Hepatocyte (in vitro differentiated cells): Measurements from ENCODE around the gene SOD3. TPM values are rescaled to one million over a fixed set of nuclear protein-coding genes. Genes with fewer than 3 reads are reported as not detected.
A peak's percentile ranks its signal among the peaks of the same experiment; 100 is the strongest.

ENCODE experiments used
- DNase-seq: peaks from one replicate; pipeline ENCODE4 v3.0.0-alpha.2; 2016; ENCODE audit warnings: low spot score
- H2AFZ ChIP-seq: fragments of 200-600 bp; sonication (generic); 2 replicates; pipeline ENCODE4 v1.6.0; 2016; ENCODE audit warnings: antibody characterized with exemption, mild to moderate bottlenecking
- H3K27ac ChIP-seq: fragments of 200-600 bp; sonication (generic); 2 replicates; pipeline ENCODE4 v1.5.1; 2016; ENCODE audit warnings: mild to moderate bottlenecking
- H3K27me3 ChIP-seq: fragments of 200-600 bp; sonication (generic); 2 replicates; pipeline ENCODE4 v1.6.1; 2016
- H3K36me3 ChIP-seq: fragments of 200-600 bp; sonication (generic); replicated peaks from 2 replicates; pipeline ENCODE4 v1.5.1; 2016; ENCODE audit warnings: low read depth; ENCODE audit not compliant: insufficient read depth
- H3K4me1 ChIP-seq: fragments of 200-600 bp; sonication (generic); 2 replicates; pipeline ENCODE4 v1.5.1; 2016; ENCODE audit warnings: mild to moderate bottlenecking, moderate library complexity; ENCODE audit not compliant: insufficient read depth
- H3K4me2 ChIP-seq: fragments of 200-600 bp; sonication (generic); 2 replicates; pipeline ENCODE4 v1.6.0; 2016
- H3K4me3 ChIP-seq: fragments of 200-600 bp; sonication (generic); 2 replicates; pipeline ENCODE4 v1.5.1; 2016; ENCODE audit warnings: mild to moderate bottlenecking
- H3K79me2 ChIP-seq: fragments of 200-600 bp; sonication (generic); 2 replicates; pipeline ENCODE4 v1.6.0; 2017; ENCODE audit warnings: mild to moderate bottlenecking
- H3K9me2 ChIP-seq: fragments of 200-600 bp; sonication (generic); replicated peaks from 2 replicates; pipeline ENCODE4 v1.6.0; 2017; ENCODE audit warnings: mild to moderate bottlenecking; ENCODE audit not compliant: insufficient read depth
- H3K9me3 ChIP-seq: fragments of 200-600 bp; sonication (generic); 2 replicates; pipeline ENCODE4 v1.5.1; 2016; ENCODE audit warnings: low read depth, mild to moderate bottlenecking
- H4K20me1 ChIP-seq: fragments of 200-600 bp; sonication (generic); 2 replicates; pipeline ENCODE4 v1.6.0; 2016; ENCODE audit warnings: mild to moderate bottlenecking; ENCODE audit not compliant: insufficient read depth, poor library complexity, severe bottlenecking
- CTCF ChIP-seq: fragments of 200-600 bp; sonication (generic); IDR thresholded peaks from 2 replicates; pipeline ENCODE4 v1.5.1; 2016; ENCODE audit warnings: antibody characterized with exemption, mild to moderate bottlenecking; ENCODE audit not compliant: poor library complexity
- EZH2 ChIP-seq: fragments of 200-600 bp; sonication (generic); IDR thresholded peaks from 2 replicates; pipeline ENCODE4 v1.6.1; 2016; ENCODE audit warnings: antibody characterized with exemption, mild to moderate bottlenecking, borderline replicate concordance
- EZH2phosphoT487 ChIP-seq: fragments of 200-600 bp; sonication (generic); IDR thresholded peaks from one replicate; pipeline ENCODE4 v1.6.1; 2018; ENCODE audit warnings: antibody characterized with exemption, mild to moderate bottlenecking, low read depth, moderate library complexity; ENCODE audit not compliant: unreplicated experiment, severe bottlenecking
- WGBS: methylation state at CpG from one replicate; pipeline ENCODE4 v1.1.6; 2016; ENCODE audit warnings: low lambda C conversion rate; ENCODE audit errors: missing lambda C conversion rate; 5-methylcytosine and 5-hydroxymethylcytosine counted together
- polyA plus RNA-seq: library from polyadenylated mRNA; unstranded; fragments of >200 nt; fragmentation: Nextera tagmentation; extraction: Ambion mirVana; gene quantifications from 2 replicates; pipeline ENCODE4 v1.2.1, GENCODE V29; 2016
- total RNA-seq: library from RNA; depleted of rRNA; stranded (reverse); fragments of >200 nt; gene quantifications from 2 replicates; pipeline ENCODE4 v1.2.3, GENCODE V29; 2014

The SOD3 gene
- total and polyA plus RNA-seq, 2 experiments from 2014 or later: 7.5 to 20.3 TPM

GRCh38 chr4:24795666-24796381 is 451 bp downstream of the SOD3 start:
- H3K9me2 ChIP-seq: no peaks in the 10 kb centered on the region
- peak overlapping the region; percentile 26 for H3K27ac ChIP-seq
- peak overlapping the region; percentile 29 for H2AFZ ChIP-seq
- no peaks in the 10 kb centered on the region for H3K79me2 ChIP-seq
- H3K4me2 ChIP-seq: peak overlapping the region; percentile 75
- WGBS: 36% methylated on average over 9 of the region's 9 CpGs
- no peak for DNase-seq
- peaks cover 29% of the 10 kb centered on the region for H3K27me3 ChIP-seq
- peaks cover 18% of the 10 kb centered on the region for H3K4me1 ChIP-seq
- no peak for TF ChIP-seq EZH2
- no peak for TF ChIP-seq EZH2phosphoT487
- TF ChIP-seq CTCF: no peak
- no peak overlapping the region for H3K4me3 ChIP-seq
- no peaks in the 10 kb centered on the region for H4K20me1 ChIP-seq
- H3K9me3 ChIP-seq: no peaks in the 10 kb centered on the region
- no peaks in the 10 kb centered on the region for H3K36me3 ChIP-seq

GRCh38 chr4:24796620-24797019 is 1.2 kb downstream of the SOD3 start:
- H3K9me3 ChIP-seq: no peaks in the 10 kb centered on the region
- peaks cover 37% of the 10 kb centered on the region for H3K27me3 ChIP-seq
- no peaks in the 10 kb centered on the region for H3K36me3 ChIP-seq
- no peaks in the 10 kb centered on the region for H4K20me1 ChIP-seq
- TF ChIP-seq EZH2 (no peak), EZH2phosphoT487 (no peak), CTCF (no peak)
- no peak overlapping the region for H3K4me3 ChIP-seq
- peaks cover 18% of the 10 kb centered on the region for H3K4me1 ChIP-seq
- no peaks in the 10 kb centered on the region for H3K79me2 ChIP-seq
- no peak for DNase-seq
- no peak overlapping the region for H3K4me2 ChIP-seq
- no peak overlapping the region for H2AFZ ChIP-seq
- H3K9me2 ChIP-seq: no peaks in the 10 kb centered on the region
- H3K27ac ChIP-seq: no peak overlapping the region

GRCh38 chr4:24798036-24798610 is 2.8 kb downstream of the SOD3 start:
- Histone ChIP-seq H3K27me3 (peaks cover 50% of the 10 kb centered on the region), H3K4me1 (peaks cover 14% of the 10 kb centered on the region)
- WGBS: 75% methylated on average over 5 of the region's 5 CpGs

More at GRCh38 chr4:24798036-24798610, 2.8 kb downstream of the SOD3 start:
- Histone ChIP-seq H4K20me1 (no peaks in the 10 kb centered on the region), H3K4me2 (no peak overlapping the region), H3K36me3 (no peaks in the 10 kb centered on the region), H3K4me3 (no peak overlapping the region), H3K27ac (no peak overlapping the region), H3K9me3 (no peaks in the 10 kb centered on the region), H3K79me2 (no peaks in the 10 kb centered on the region), H3K9me2 (no peaks in the 10 kb centered on the region), H2AFZ (no peak overlapping the region)
- no peak for DNase-seq
- TF ChIP-seq EZH2 (no peak), EZH2phosphoT487 (no peak), CTCF (no peak)
